Right renal pelvis (tissue), 4 donors: ENCODE data around the gene KMO. TPM values are rescaled to one million over a fixed set of nuclear protein-coding genes. Genes with fewer than 3 reads are reported as not detected.

Source experiments
- DNase-seq, 4 donors: peaks; one replicate each; pipeline ENCODE4 v3.0.0-alpha.2; 2013; ENCODE audit warnings: low read depth in 4 of 4, low spot score in 3 of 4, missing footprints in 1 of 4
- polyA plus RNA-seq, 4 donors: library from polyadenylated mRNA; unstranded; fragments of 120-200 nt; gene quantifications; one replicate each; pipeline ENCODE4 v1.2.1, GENCODE V29; 2013; ENCODE audit not compliant: insufficient read length in 4 of 4

The KMO gene
- polyA plus RNA-seq, 4 donors = 18.7 to 30.9 (median 22.3) TPM

DNA sequence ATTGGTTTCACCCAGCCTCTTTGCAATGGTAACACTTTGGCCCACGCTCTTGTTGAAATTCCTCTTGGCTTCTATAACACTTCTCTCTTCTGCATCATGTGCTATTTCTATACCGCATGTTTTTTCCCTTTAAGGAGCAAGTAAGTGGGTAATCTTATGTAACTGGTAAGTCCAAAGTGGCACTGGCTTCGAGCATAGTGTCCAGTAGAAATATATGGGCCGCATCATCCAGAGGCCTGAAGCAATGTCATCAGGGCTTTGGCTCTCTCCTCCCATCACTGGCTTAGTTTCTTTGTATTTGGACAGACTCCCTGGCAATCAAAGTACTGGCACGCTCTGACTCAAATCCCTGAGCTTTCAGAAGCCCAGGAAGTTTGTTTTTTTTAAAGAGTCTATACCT, 90.5 kb downstream of the KMO start:
- no peak for DNase-seq

DNA sequence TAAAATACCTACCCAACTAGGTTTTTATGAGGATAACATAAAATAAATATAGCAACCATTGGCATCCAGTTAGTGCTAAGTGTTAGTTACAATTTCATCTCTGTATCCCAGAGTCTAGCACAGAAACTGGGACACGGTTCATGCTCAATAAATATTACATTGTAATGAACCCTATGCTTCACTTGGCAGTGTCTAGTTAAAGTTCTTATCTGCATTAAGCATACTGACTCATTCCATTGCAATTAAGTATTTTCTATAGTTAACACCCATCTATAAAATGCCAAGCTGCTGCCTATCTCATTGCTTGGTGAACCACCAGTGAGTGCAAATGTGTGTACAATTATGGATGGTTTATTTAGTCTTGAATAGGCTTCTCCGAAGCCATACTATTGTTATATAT, 92.8 kb downstream of the KMO start:
- no peak for DNase-seq

- DNase-seq = peak in 1 of 4 donors; percentile 12
Observed at GRCh38 chr1:241627453-241628259, 95.5 kb downstream of the KMO start.

DNA sequence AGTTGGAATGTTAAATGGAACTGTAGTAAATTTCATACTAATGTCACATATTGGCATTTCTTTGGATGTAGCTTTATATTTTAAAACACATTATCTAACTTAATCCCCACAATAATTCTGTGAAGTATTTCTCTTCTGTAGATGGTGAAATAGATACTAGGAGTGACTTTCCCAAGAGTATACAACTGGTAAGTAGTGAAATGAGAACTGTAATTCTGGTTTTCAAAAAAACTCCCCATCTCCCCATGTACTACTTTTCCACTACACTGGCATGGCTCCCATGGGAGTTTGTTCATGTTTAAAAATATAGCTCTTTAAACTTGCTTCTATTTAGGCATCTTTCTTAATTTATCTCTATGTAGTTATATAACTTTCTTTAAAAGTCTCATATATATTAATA, 97.8 kb downstream of the KMO start:
- DNase-seq = no peak

GRCh38 chr1:241630476-241630875, 98.3 kb downstream of the KMO start:
- DNase-seq = no peak

- no peak for DNase-seq
Observed at GRCh38 chr1:241630899-241631298, 98.7 kb downstream of the KMO start.

- no peak for DNase-seq
Observed at GRCh38 chr1:241631674-241632073, 99.5 kb downstream of the KMO start.

DNA sequence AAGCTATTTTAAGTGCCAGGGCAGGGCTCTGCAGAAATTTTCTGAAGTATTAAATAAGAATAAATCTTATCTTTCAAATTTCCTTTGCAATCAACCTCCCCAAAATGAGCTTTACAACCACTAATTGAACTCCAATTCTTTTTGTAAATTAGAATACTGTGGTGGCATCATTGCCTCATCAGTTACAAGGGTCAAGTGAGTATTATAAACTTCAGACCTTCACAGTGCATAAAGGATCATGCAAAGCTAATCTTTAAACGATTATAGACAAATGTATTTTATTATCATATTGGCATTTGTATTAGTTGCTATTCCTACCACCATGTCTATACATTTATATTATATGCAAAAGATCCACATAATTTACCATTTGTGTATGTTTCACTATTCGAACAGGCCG, 100.8 kb downstream of the KMO start:
- DNase-seq = no peak

- no peak for DNase-seq
Observed at GRCh38 chr1:241635556-241636152, 103.5 kb downstream of the KMO start.

DNA sequence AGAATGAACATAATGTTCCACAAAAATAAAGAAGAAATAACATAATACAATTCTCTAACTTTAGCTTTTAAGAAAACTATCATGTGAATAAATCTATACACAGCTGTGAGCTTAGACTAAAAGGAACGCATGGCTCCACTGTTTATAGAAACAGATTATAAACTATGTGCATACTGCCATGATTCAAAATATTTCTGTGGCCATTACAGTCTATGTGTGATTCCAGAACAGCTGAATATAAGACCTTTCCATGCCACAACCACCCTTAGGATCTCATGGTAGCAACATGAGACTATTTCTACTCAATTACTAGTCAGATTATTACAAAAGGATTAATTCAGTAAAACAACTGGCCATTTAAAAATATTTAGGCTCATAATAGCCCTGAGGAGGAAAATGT, 104.1 kb downstream of the KMO start:
- no peak for DNase-seq

GRCh38 chr1:241637046-241637590, 104.9 kb downstream of the KMO start:
- no peak for DNase-seq

GRCh38 chr1:241637604-241638003, 105.4 kb downstream of the KMO start:
- no peak for DNase-seq

GRCh38 chr1:241638099-241638682, 106.0 kb downstream of the KMO start:
- DNase-seq = no peak

DNA sequence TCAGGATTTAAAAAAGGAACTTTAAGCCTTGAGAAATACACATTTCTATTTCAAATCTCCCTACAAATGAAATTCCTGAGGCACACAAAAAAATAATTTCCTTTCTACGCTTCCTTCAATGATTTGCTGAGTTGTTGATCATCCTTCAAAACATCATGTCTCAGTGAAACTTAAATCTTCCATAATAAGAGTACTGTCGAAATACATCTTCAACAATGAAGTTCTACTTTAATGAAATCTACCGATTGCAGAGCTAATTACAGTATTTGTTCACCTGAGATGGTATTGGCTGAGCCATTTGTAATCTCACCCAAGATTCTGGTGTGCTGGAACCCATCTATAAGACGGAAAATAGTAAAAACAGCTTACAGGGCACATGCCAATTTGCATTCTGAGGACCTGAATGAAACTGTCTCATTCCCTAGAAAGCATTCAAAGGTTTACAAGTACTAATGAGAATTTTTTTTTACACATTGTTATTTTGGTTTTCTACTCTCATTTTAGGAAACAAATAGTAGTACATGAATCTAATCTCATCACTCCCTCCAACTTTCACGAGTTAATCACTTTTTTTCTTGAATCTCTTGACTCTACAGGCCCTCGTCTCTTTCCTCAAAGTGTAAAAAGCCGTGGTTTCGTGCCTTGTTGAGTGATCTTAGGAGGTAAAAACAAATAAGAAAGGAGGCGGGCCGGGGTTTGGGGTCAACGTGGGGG, 106.9 kb downstream of the KMO start:
- no peak for DNase-seq

DNA sequence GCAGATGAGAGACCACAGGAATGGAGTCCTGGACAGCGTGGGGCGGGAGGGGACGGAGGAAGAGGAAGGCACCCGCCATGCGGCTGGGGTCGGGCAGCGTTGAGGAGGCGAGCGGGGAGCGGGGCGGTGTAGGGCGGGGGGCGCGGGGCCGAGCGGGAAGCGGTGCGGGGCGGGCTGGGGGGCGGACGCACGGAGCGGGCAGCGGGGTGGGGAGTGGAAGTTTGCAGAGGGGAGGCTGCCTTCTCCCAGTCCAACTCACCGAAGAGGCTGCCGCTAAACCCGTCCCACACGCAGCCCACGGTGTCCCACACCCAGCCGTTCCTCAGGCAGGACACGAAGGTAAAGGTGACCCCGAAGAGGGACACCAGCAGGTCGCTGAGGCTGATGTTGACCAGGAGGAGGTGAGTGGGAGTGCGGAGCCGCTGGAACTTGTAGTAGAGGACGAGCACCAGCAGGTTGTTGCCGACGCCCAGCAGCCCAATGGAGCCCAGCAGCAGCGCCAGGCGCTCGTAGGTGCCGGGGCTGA, 107.5 kb downstream of the KMO start:
- DNase-seq = peak in 1 of 4 donors; percentile 16

- peak; percentile 82 to 85 (median 84) for DNase-seq
Observed at GRCh38 chr1:241640149-241640866, 108.1 kb downstream of the KMO start, which contains the start of the genes CHML and OPN3. CHML (minus strand) TSS chr1:241640369; CDS start chr1:241635766, 4,603 bp downstream. OPN3 (minus strand) TSS chr1:241640369; CDS start chr1:241640254, 115 bp downstream.

- no peak for DNase-seq
Observed at GRCh38 chr1:241640867-241641622, 108.9 kb downstream of the KMO start.

- no peak for DNase-seq
Observed at GRCh38 chr1:241641773-241642592, 109.8 kb downstream of the KMO start.
